Astrocyte of the cerebellum (primary cell): Measurements from ENCODE around the gene RMI2.

Experiments used
- DNase-seq: peaks from one replicate; pipeline ENCODE4 v3.0.0-alpha.2; 2011; ENCODE audit warnings: low read depth
- H3K4me3 ChIP-seq: 2 replicates; pipeline ENCODE4 v1.5.1; 2011; ENCODE audit warnings: mild to moderate bottlenecking, low read depth, low read length, moderate library complexity
- CTCF ChIP-seq: IDR thresholded peaks from 2 replicates; pipeline ENCODE4 v1.5.1; 2012; ENCODE audit warnings: low read length, low read depth, moderate library complexity, mild to moderate bottlenecking; ENCODE audit errors: missing control alignments
- in situ Hi-C: cut with HindIII; loops from 2 replicates; pipeline ENCODE4 v1.10.0; 2017; ENCODE audit warnings: low sequenced_read_pairs

Gene RMI2

GRCh38 chr16:11349599-11350276 is 4.5 kb downstream of the RMI2 start:
- TF ChIP-seq CTCF = no peak
- no peak overlapping the region for H3K4me3 ChIP-seq
- in situ Hi-C loops = loop anchor here (5.0 to 25.0 kb wide), 2 partner anchors 72 to 287 kb away; partner anchors contain the start of gene PRM2
- no peak for DNase-seq

GRCh38 chr16:11350519-11350918 is 5.3 kb downstream of the RMI2 start:
- no peak for DNase-seq
- in situ Hi-C loops = loop anchor here (5.0 to 25.0 kb wide), 2 partner anchors 73 to 288 kb away; partner anchors contain the start of gene PRM2
- no peak for TF ChIP-seq CTCF
- H3K4me3 ChIP-seq = no peak overlapping the region

- DNase-seq = no peak
- no peak overlapping the region for H3K4me3 ChIP-seq
- TF ChIP-seq CTCF = no peak
- in situ Hi-C loops = loop anchor here (5.0 to 25.0 kb wide), 2 partner anchors 74 to 289 kb away; partner anchors contain the start of gene PRM2
These were observed 5.7 kb downstream of the RMI2 start for GRCh38 chr16:11350921-11351335.

- in situ Hi-C loops = loop anchor here (5.0 to 25.0 kb wide), 2 partner anchors 76 to 291 kb away; partner anchors contain the start of gene PRM2
- no peak overlapping the region for H3K4me3 ChIP-seq
- TF ChIP-seq CTCF = no peak
- no peak for DNase-seq
These were observed 7.9 kb downstream of the RMI2 start for GRCh38 chr16:11353158-11353557.

GRCh38 chr16:11354407-11354732 is 9.1 kb downstream of the RMI2 start:
- no peak for DNase-seq
- no peak for TF ChIP-seq CTCF
- no peak overlapping the region for H3K4me3 ChIP-seq
- in situ Hi-C loops = loop anchor here (5.0 to 25.0 kb wide), 2 partner anchors 77 to 292 kb away; partner anchors contain the start of gene PRM2

- DNase-seq = no peak
- TF ChIP-seq CTCF = no peak
- in situ Hi-C loops = loop anchor here (5.0 to 25.0 kb wide), 2 partner anchors 78 to 293 kb away; partner anchors contain the start of gene PRM2
- H3K4me3 ChIP-seq = no peak overlapping the region
These were observed 9.7 kb downstream of the RMI2 start for GRCh38 chr16:11354733-11355574.
